Esophagus squamous epithelium (tissue), 4 donors: ENCODE data around the gene CLEC19A.

Experiments used
- CTCF ChIP-seq, 6 experiments: fragments of 450-650 bp in 4 of 6; fragments of 200-600 bp in 2 of 6; sonication (generic) in 2 of 6; IDR thresholded peaks; one replicate each; pipeline ENCODE4 v1.5.1; 2016 to 2019; ENCODE audit warnings: antibody characterized with exemption in 6 of 6, mild to moderate bottlenecking in 4 of 6, moderate library complexity in 4 of 6
- POLR2A ChIP-seq, 4 donors: fragments of 450-650 bp; IDR thresholded peaks; one replicate each; pipeline ENCODE4 v1.6.1; 2017; ENCODE audit warnings: antibody characterized with exemption in 4 of 4, mild to moderate bottlenecking in 4 of 4, moderate library complexity in 3 of 4

GRCh38 chr16:19238406-19238805, 47.1 kb upstream of the CLEC19A start:
- no peak for TF ChIP-seq CTCF (IDR thresholded peaks at IDR 0.05)
- TF ChIP-seq POLR2A (IDR thresholded peaks at IDR 0.05) = no peak
